ENCODE results near the gene CLCN6. TPM values are rescaled to one million over a fixed set of nuclear protein-coding genes. Genes with fewer than 3 reads are reported as not detected.

CLCN6 gene
- total and polyA plus RNA-seq, 2 donors from 2014 or later: 7.1 to 26.0 TPM

DNA sequence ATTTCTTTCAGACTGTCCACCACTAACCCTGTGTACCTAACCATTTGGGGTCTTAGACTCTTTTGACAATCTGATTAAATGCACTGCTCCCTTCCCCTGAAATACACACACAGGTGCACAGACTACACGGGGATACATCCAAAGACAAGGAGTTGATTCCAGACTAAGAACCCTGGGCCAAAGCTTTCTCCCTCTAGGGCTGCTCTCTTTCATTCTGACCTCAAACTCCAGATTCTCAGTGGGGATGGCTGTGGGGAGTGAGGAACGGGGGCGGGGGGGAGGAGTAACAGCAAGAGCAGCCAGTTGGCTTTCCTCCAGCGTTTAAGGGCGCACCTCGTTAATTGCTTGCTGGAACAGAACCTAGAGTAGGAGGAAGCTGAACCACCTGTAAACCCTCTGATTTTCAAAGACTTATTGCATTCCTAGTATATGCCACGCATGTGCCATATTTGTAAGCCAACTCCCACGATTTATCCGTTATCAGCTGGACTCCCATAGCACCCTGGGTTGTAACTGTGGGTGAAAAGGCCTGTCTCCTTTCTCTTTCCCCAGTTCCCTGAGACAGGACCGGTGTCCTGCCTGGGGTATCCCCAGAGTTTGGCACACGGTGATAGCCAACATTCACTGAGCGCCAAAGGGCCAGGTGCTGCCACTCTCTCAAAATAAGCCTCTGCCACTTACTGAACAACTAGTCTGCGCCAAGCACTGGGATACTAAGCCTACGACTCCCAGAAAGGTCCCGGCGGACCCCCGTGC is 1.1 kb upstream of the CLCN6 start:
- peak overlapping the region; percentile 55 to 77 (median 70) for H3K9ac ChIP-seq (ENCODE audit: low read length in 3 of 3)
- H3K27ac ChIP-seq (ENCODE audit: low read depth in 2 of 2, low read length in 2 of 2): peak overlapping the region; percentile 99
- FAIRE-seq (no peak), DNase-seq (peak; percentile 65 to 84 (median 70))
- H3K9me3 ChIP-seq (ENCODE audit: control insufficient read depth in 2 of 3, insufficient read depth in 1 of 3, low read length in 3 of 3): no peaks in the 10 kb centered on the region
- H3K4me1 ChIP-seq (ENCODE audit: control insufficient read depth in 2 of 3, insufficient read depth in 2 of 3, low read depth in 1 of 3, low read length in 3 of 3): peaks cover 11 to 36% (median 29%) of the 10 kb centered on the region in 3 donors
- H3K4me3 ChIP-seq (ENCODE audit: low read length in 3 of 3): peak overlapping the region; percentile 67 to 68 (median 68)
- intact Hi-C loops (cut with DNase I): no loop called here
- no peaks in the 10 kb centered on the region for H3K27me3 ChIP-seq (ENCODE audit: control insufficient read depth, insufficient read depth, low read length)
- peaks cover 3 to 25% (median 11%) of the 10 kb centered on the region in 3 donors for H3K36me3 ChIP-seq (ENCODE audit: control insufficient read depth in 2 of 3, insufficient read depth in 3 of 3, low read length in 3 of 3)
- TF ChIP-seq, protein P1, sequence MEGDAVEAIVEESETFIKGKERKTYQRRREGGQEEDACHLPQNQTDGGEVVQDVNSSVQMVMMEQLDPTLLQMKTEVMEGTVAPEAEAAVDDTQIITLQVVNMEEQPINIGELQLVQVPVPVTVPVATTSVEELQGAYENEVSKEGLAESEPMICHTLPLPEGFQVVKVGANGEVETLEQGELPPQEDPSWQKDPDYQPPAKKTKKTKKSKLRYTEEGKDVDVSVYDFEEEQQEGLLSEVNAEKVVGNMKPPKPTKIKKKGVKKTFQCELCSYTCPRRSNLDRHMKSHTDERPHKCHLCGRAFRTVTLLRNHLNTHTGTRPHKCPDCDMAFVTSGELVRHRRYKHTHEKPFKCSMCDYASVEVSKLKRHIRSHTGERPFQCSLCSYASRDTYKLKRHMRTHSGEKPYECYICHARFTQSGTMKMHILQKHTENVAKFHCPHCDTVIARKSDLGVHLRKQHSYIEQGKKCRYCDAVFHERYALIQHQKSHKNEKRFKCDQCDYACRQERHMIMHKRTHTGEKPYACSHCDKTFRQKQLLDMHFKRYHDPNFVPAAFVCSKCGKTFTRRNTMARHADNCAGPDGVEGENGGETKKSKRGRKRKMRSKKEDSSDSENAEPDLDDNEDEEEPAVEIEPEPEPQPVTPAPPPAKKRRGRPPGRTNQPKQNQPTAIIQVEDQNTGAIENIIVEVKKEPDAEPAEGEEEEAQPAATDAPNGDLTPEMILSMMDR (IDR thresholded peaks at IDR 0.05; ENCODE audit: borderline replicate concordance, extremely low read depth, insufficient read depth): no peak

DNA sequence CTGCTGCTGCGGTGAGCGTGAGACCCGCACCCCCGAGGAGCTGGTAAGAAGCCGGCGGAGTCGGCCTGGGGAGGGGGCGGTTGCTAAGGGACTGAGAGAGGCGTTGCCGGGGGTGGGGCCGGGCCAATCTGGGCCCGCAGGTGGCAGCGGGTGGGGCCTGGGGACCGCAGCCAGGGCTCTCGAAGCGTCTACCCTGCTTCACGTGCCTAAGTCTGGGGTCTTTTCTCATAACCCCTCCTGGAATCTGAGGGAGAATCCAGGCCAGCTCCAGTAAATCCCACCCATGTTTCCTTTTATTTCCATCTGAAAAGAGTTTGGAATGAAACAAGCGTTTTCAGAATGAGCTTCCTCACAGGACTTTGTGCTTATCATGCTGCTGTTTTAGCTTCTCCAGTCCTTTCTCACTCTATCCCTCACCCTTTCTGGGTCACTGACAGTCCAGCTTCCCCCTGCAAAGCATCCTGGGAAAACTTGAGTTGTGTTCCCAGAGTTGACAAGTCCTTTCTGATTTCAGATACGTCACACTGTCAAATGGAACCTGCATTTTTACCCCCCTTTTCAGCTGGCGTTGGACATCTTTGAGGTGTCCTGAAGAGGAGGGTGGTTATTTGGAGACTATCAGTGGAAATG is 431 bp downstream of the CLCN6 start:
- peak overlapping the region; percentile 68 to 86 (median 81) for H3K9ac ChIP-seq (ENCODE audit: low read length in 3 of 3)
- peak overlapping the region; percentile 99 for H3K27ac ChIP-seq (ENCODE audit: low read depth in 2 of 2, low read length in 2 of 2)
- peak in 2 of 5 donors; percentile 8 to 51 for DNase-seq
- H3K4me3 ChIP-seq (ENCODE audit: low read length in 3 of 3): peak overlapping the region; percentile 68 to 87 (median 87)
- intact Hi-C loops (cut with DNase I): no loop called here
- FAIRE-seq: no peak
- TF ChIP-seq, protein P1 (IDR thresholded peaks at IDR 0.05; ENCODE audit: borderline replicate concordance, extremely low read depth, insufficient read depth): no peak
- peaks cover 11 to 35% (median 29%) of the 10 kb centered on the region in 3 donors for H3K4me1 ChIP-seq (ENCODE audit: control insufficient read depth in 2 of 3, insufficient read depth in 2 of 3, low read depth in 1 of 3, low read length in 3 of 3)
- no peaks in the 10 kb centered on the region for H3K9me3 ChIP-seq (ENCODE audit: control insufficient read depth in 2 of 3, insufficient read depth in 1 of 3, low read length in 3 of 3)
- no peaks in the 10 kb centered on the region for H3K27me3 ChIP-seq (ENCODE audit: control insufficient read depth, insufficient read depth, low read length)
- peaks cover 3 to 21% (median 5%) of the 10 kb centered on the region in 3 donors for H3K36me3 ChIP-seq (ENCODE audit: control insufficient read depth in 2 of 3, insufficient read depth in 3 of 3, low read length in 3 of 3)

DNA sequence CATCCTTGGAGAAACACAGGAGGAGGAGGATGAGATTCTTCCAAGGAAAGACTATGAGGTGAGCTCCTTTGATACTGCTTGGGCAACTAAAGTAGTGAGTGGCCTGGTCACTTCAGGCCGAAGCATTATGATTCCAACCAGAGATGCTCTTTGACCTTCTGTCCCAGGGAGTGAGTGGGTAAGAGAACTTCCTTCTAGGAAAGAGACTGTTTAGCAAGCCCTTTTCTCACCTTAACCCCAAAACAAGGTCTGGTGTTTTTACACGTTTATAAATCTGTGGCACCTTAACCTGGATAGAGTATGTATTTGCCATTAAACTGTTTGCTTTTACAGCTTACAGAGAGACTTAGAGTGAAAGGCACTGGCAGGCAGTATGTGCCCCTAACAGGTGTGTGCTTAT is 1.1 kb downstream of the CLCN6 start:
- FAIRE-seq: no peak
- no peaks in the 10 kb centered on the region for H3K27me3 ChIP-seq (ENCODE audit: control insufficient read depth, insufficient read depth, low read length)
- DNase-seq: no peak
- intact Hi-C loops (cut with DNase I): no loop called here
- peaks cover 11 to 34% (median 29%) of the 10 kb centered on the region in 3 donors for H3K4me1 ChIP-seq (ENCODE audit: control insufficient read depth in 2 of 3, insufficient read depth in 2 of 3, low read depth in 1 of 3, low read length in 3 of 3)
- H3K27ac ChIP-seq (ENCODE audit: low read depth in 2 of 2, low read length in 2 of 2): peak overlapping the region; percentile 99
- TF ChIP-seq, protein P1 (IDR thresholded peaks at IDR 0.05; ENCODE audit: borderline replicate concordance, extremely low read depth, insufficient read depth): no peak
- no peaks in the 10 kb centered on the region for H3K9me3 ChIP-seq (ENCODE audit: control insufficient read depth in 2 of 3, insufficient read depth in 1 of 3, low read length in 3 of 3)
- H3K9ac ChIP-seq (ENCODE audit: low read length in 3 of 3): peak overlapping the region in 2 of 3 donors; percentile 11 to 81
- H3K36me3 ChIP-seq (ENCODE audit: control insufficient read depth in 2 of 3, insufficient read depth in 3 of 3, low read length in 3 of 3): peaks cover 3 to 23% (median 6%) of the 10 kb centered on the region in 3 donors
- peak overlapping the region in 2 of 3 donors; percentile 68 to 87 for H3K4me3 ChIP-seq (ENCODE audit: low read length in 3 of 3)
